GM10248 (cell line): ENCODE measurements around the gene MZF1.
"Not testable (repeated sequence)": the region's sequence is repeated elsewhere in the genome, so short reads cannot be mapped to it uniquely, and the experiment has no call there.

Experiments
- CTCF ChIA-PET: fragments of 300-600 bp; sonication (Branson Sonifier 250); formaldehyde crosslinking; extraction: SDS; loops from one replicate; lab custom pipeline; 2021; ENCODE audit warnings: antibody characterized with exemption; lab: Yijun Ruan, JAX
- POLR2A ChIA-PET: fragments of 350-650 bp; sonication (Branson Sonifier 250); formaldehyde crosslinking; extraction: SDS; loops from one replicate; lab custom pipeline; 2020; ENCODE audit warnings: antibody characterized with exemption; lab: Yijun Ruan, JAX
- DNase-seq: peaks from one replicate; pipeline ENCODE4 v3.0.0; 2012; ENCODE audit errors: extremely low spot score
- TF ChIP-seq, protein P1 (sequence below): IDR thresholded peaks from 2 replicates; pipeline ENCODE4 v1.5.1; 2012; ENCODE audit warnings: mild to moderate bottlenecking, low read depth; ENCODE audit errors: extremely low read depth, missing control alignments, control extremely low read depth

MZF1 gene

DNA sequence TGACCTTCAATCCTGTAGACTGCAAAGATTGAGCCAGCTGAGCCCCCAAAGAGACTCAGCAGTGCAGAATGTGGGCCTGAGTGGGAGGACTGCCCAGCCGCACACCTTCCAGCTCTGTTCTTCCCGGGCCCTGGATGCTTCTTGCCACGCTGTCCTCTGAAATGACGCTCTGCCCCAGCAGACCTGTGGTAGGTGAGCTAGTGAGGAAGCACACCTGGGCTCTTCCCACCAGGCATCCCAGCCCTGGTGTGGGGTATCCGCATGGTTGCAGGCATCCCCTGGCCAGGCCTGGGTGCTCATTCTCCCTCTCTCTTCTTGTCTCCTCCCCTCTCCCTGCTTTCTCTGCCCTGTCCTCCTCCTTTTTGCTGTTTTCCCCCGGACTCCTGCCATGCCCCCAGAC, 9.8 kb upstream of the MZF1 start:
- TF ChIP-seq, protein P1, sequence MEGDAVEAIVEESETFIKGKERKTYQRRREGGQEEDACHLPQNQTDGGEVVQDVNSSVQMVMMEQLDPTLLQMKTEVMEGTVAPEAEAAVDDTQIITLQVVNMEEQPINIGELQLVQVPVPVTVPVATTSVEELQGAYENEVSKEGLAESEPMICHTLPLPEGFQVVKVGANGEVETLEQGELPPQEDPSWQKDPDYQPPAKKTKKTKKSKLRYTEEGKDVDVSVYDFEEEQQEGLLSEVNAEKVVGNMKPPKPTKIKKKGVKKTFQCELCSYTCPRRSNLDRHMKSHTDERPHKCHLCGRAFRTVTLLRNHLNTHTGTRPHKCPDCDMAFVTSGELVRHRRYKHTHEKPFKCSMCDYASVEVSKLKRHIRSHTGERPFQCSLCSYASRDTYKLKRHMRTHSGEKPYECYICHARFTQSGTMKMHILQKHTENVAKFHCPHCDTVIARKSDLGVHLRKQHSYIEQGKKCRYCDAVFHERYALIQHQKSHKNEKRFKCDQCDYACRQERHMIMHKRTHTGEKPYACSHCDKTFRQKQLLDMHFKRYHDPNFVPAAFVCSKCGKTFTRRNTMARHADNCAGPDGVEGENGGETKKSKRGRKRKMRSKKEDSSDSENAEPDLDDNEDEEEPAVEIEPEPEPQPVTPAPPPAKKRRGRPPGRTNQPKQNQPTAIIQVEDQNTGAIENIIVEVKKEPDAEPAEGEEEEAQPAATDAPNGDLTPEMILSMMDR = no peak
- ChIA-PET CTCF (interaction anchor here (1.1 kb wide), 1 partner anchor 65 kb away, joined by 3 read pairs; no protein-coding TSS in a partner anchor), POLR2A (no interaction called here)
- DNase-seq = no peak

- ChIA-PET CTCF (interaction anchor here (0.6 to 4.5 kb wide), 14 partner anchors 13 to 173 kb away, joined by 3 to 60 read pairs (median 4); partner anchors contain the start of genes SLC27A5, TRIM28, ZBTB45 and ZNF584), POLR2A (interaction anchor here (1.3 kb wide), 1 partner anchor 61 kb away, joined by 3 read pairs; no protein-coding TSS in a partner anchor)
- TF ChIP-seq, protein P1 = peak; percentile 100
- peak; percentile 90 for DNase-seq
These were observed 8.3 kb upstream of the MZF1 start for GRCh38 chr19:58581227-58582141.

GRCh38 chr19:58579473-58580142, 6.5 kb upstream of the MZF1 start:
- no peak for DNase-seq
- ChIA-PET CTCF (interaction anchor here (1.5 to 5.5 kb wide), 3 partner anchors 29 to 66 kb away, joined by 3 to 40 read pairs (median 39); partner anchors contain the start of gene ZBTB45), POLR2A (no interaction called here)
- TF ChIP-seq, protein P1 = no peak

DNA sequence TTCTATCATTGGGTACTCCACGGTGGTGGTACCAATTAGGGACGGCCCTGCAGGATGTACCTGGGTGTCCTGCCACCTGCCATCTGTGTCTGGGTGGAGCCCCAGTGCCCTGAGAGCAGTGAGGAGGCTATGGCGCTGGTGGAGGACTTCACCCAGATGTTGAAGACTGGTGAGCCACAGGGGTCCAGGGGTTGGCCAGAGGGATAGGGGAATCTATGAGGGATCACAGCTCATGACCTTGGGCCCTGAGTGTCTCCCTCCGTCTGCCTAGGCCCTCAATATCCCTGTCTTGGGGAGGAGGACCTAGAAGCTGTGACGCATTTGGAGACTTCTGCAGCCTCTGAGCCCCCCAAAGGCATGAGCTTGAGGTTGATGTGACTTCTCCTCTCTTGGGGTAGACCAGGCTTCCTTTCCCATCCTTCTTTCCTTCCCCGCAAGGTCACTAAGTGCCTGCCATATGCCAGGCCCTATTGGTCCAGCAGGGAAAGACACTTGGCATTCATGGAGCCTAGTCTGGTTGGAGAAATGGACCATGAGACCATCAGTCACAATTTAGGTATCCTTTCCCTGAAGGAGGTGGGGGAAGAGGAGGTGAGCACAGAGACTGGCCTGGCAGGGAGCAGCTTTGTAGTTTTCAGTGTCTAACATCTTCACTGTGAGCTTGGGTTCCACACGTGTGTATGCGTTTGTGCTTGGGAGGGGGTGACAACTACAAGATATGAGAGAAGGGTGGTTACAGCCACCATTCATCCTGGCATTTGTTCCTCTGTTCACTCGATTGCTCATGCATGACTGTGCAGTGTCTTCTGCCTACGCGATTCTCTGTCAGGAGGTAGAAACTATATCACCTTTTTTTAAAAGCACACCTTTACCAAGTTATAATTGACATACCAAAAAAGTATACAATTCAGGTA, 5.1 kb upstream of the MZF1 start:
- no peak for DNase-seq
- ChIA-PET POLR2A (no interaction called here), CTCF (interaction anchor here (1.5 to 5.5 kb wide), 3 partner anchors 28 to 65 kb away, joined by 3 to 40 read pairs (median 39); partner anchors contain the start of gene ZBTB45)
- TF ChIP-seq, protein P1 = no peak

GRCh38 chr19:58577581-58577980, 4.4 kb upstream of the MZF1 start:
- POLR2A ChIA-PET, DNase-seq: not testable (repeated sequence)
- CTCF ChIA-PET = interaction anchor here (5.5 kb wide), 1 partner anchor 58 kb away, joined by 40 read pairs; the partner anchor contains the start of gene ZBTB45

DNA sequence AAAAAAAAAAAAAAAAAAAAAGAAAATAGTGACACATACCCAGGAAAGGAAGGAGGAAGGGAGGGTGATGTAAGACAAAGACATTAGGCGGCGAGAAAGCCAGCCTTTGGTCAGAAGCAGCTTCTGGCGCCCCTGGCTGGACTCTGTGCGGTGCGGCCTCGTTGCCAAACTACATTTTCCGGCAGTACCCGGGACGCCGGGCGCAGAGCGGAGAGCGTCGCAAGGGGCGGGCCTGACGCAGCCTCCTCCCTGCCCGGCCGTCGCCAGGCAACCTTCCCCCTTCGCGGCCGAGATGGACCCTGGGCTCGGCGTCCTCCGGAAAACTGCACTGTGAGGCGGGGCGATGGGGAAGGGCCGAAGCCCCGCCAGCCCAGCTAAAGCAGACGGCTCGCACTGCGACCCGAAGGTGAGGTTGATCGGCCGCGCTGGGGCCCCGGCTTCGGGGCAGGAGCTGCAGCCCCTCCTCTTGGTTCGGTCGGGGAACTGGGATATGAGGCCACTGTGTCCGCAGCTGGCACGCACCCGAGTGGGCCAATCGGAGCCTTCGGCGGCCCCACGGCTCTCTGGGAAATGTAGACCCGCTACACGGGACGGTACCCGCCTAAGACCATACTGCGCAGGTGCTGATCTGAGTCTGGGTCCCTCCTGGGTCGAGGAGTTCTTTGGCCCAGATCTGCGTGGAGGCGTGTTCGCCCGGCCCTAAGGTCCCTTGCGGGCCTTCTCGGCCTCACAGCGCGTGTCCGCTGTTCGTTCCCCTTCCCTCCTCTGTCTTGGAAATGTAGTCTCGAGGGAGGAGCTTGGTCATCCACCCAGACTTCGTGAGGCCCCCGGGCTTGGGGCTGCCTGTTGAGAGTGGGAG, 2.3 kb upstream of the MZF1 start:
- TF ChIP-seq, protein P1 = peak; percentile 36
- ChIA-PET CTCF (interaction anchor here (1.9 to 5.5 kb wide), 2 partner anchors 56 to 62 kb away, joined by 9 to 40 read pairs; partner anchors contain the start of gene ZBTB45), POLR2A (interaction anchor here (0.6 to 1.6 kb wide), 5 partner anchors 13 to 56 kb away, joined by 3 to 6 read pairs (median 3); partner anchors contain the start of genes CHMP2A and ZBTB45)
- peak; percentile 87 for DNase-seq
